GM20000 (cell line): Measurements from ENCODE around the gene KIAA1328.

ENCODE experiments used
- DNase-seq: peaks from one replicate; pipeline ENCODE4 v3.0.0; 2012; ENCODE audit warnings: low spot score
- TF ChIP-seq, protein P1 (sequence below): IDR thresholded peaks from 2 replicates; pipeline ENCODE4 v1.5.1; 2012; ENCODE audit warnings: mild to moderate bottlenecking, control low read depth; ENCODE audit errors: extremely low read depth, missing control alignments

The KIAA1328 gene

DNA sequence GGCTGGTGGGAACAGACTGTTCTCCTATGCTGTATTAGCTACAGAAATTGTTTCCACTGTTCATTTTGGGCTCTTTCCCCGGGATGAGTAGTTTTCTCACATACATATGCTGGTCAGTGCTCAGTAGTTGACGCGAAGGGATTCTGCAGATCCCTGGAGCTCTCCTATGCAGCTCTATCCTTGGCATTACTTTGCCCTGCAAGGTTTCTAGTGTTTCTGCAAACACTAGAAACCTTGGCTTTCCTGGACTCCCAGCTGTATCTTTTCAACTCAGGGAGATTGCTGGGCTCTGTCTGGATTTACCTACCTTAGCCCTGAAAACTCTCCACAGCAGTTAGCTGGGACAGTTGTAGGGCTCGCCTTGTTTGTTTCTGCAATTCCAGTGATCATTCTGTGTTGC lies 10.9 kb downstream of the KIAA1328 start:
- DNase-seq: no peak
- TF ChIP-seq, protein P1, sequence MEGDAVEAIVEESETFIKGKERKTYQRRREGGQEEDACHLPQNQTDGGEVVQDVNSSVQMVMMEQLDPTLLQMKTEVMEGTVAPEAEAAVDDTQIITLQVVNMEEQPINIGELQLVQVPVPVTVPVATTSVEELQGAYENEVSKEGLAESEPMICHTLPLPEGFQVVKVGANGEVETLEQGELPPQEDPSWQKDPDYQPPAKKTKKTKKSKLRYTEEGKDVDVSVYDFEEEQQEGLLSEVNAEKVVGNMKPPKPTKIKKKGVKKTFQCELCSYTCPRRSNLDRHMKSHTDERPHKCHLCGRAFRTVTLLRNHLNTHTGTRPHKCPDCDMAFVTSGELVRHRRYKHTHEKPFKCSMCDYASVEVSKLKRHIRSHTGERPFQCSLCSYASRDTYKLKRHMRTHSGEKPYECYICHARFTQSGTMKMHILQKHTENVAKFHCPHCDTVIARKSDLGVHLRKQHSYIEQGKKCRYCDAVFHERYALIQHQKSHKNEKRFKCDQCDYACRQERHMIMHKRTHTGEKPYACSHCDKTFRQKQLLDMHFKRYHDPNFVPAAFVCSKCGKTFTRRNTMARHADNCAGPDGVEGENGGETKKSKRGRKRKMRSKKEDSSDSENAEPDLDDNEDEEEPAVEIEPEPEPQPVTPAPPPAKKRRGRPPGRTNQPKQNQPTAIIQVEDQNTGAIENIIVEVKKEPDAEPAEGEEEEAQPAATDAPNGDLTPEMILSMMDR: no peak

DNA sequence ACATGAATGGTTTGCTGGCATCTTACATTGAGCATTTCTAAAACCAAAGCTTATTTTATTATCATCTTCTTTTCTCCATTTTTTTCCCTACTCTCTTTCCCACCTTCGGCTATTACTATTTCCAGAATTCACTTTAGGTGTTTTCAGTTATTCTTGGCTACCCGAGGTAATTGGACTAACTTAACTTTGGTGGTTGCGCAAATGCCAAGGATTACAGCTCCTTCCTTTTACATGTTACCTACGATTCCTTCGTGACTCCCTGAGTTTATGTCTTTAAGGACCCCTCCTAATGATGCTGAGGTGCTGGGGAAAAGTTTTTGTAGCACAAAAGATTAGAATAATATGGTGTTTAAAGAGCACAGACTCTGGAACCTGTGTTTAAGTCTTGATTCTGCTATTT lies 14.3 kb downstream of the KIAA1328 start:
- TF ChIP-seq, protein P1: no peak
- no peak for DNase-seq

DNA sequence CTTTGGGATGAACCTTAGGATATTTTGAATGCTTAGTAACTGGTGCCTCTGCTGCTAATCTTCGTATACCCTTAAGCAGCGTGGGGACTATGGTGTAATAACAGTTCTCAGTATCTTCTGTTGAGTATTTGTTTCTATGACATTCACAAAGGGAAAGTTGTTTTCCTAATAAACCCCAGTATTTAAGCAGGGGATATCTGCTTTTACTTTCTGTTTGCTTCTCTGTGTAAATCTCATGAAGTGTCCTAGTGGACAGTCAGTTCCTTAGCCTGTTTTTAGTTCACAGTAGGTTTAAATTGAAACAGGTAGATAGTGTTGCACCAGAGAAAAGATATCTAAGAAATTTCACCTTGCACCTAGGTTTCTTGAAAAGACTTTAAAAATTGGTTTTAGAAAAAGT lies 14.9 kb downstream of the KIAA1328 start:
- no peak for DNase-seq
- TF ChIP-seq, protein P1: no peak

DNA sequence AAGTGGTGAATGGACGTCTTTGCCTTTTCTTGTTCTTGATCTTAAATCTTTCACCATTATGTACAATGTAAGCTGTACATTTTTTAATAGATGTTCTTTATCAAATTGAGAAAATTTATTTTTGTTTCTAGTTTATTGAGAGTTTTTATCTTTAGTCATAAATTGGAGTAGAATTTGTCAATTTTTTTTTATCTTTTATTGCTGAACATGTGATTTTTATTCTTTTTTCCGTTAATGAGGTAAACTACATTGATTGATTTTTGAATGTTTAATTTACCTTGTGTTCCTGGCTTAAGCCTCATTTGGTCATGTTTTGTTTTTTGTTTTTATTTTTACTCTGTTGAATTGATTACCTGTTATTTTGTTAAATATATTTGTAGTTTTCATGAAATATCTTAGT lies 19.7 kb downstream of the KIAA1328 start:
- TF ChIP-seq, protein P1: no peak
- no peak for DNase-seq

DNA sequence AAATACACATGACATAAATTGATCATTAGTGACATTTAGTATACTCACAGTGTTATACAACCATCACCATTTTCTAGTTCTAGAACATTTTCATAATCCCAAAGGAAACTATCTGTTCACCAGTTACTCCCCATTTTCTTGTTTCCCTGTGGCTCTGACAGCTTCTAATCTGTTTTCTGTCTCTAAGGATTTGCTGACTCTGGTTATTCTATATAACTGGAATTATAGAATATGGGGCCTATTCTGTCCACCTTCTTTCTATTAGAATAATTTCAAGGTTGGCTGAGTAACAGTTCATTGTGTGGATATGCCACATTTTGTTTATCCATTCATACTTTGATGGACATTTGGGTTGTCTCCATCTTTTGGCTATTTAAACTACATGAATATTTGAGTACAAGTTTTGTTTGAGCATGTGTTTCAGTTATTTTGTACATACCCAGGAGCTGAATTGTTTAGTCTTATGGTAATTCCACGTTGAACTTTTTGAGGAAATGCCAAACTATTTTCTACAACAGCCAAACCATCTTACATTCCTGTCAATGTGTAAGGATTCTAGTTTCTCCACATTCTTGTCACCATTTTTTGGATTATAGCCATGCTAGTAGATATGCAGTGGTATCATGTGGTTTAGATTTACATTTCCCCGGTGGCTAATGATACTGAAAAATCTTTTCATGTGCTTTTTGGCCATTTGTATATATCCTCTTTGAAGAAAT lies 20.5 kb downstream of the KIAA1328 start:
- TF ChIP-seq, protein P1: no peak
- DNase-seq: no peak

DNA sequence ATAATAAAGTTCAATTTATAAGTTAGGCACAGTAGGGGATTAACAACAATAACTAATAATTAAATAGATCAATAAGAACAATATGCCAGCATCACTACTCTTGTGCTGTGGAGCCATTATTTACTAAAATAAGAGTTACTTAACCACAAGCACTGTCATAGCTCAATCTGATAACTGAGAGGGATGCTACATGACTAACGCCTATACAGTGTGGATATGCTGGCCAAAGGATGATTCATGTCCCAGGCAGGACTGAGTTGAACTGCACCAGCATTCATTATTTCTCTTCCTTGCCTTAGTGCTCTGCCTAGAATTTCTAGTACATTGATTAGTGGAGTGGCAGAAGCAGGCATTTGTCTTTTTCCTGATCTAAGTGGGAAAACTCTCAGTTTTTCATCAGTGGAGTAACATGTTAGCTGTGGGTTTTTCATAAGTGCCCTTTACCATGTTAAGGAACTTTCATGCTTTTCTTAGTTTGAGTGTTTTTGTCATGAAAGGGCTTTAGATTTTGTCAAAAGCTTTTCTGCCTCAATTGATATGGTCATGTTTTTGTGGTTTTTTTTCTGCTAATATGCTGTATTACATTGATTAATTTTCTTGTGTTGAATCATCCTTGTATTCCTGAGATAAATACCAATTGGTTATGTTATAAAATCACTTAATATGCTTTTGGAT lies 21.7 kb downstream of the KIAA1328 start:
- TF ChIP-seq, protein P1: no peak
- DNase-seq: no peak

DNA sequence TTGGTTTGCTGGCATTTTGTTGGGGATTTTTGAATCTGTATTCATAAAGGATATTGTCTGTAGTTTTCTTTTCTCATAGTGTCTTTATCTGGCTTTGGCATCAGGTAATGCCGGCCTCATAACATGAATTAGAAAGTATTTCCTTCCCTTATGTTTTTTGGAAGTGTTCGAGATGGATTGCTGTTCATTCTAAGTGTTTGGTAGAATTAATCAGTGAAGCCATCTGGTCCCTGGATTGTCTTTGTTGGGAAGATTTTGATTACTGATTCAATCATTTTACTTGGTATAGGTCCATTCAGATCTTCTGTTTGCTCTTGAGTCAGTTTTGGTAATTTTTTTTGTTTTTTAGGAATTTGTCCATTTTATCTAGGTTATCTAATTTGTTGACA lies 22.3 kb downstream of the KIAA1328 start:
- DNase-seq: no peak
- TF ChIP-seq, protein P1: no peak
